ENCODE measurements around the gene GRAMD4. TPM values are rescaled to one million over a fixed set of nuclear protein-coding genes. Genes with fewer than 3 reads are reported as not detected.

The GRAMD4 gene
- total RNA-seq, result 6.9 and 7.2 TPM in 2 replicates

GRCh38 chr22:46619830-46620501 is at the start of gene GRAMD4:
Gene GRAMD4, plus strand, starts transcription at chr22:46620386. Its CDS starts 6,414 bp downstream, at chr22:46626800.

Other genes with a start within 250 kb of the GRAMD4 start
- gene CELSR1, start 82.8 kb upstream of the GRAMD4 start, total RNA-seq, result 1.3 and 1.9 TPM in 2 replicates
- 75.8 and 97.7 TPM in 2 replicates for gene CERK, start 117.9 kb downstream of the GRAMD4 start, total RNA-seq
- gene TBC1D22A, start 142.3 kb downstream of the GRAMD4 start, total RNA-seq, result 19.0 and 21.8 TPM in 2 replicates

All from thoracic aorta endothelial cell (primary cell).